HuH-7 (cell line): ENCODE data around the gene TSC22D2.
A peak's percentile ranks its signal among the peaks of the same experiment; 100 is the strongest.

Experiments used
- DNase-seq: peaks from one replicate; pipeline ENCODE4 v3.0.0; 2011; ENCODE audit warnings: low spot score

Gene TSC22D2

GRCh38 chr3:150408221-150409124 lies at the start of gene TSC22D2:
TSS of gene TSC22D2 (plus strand) at chr3:150408298. CDS start at chr3:150409351, 1,053 bp downstream.
- peak; percentile 75 for DNase-seq

GRCh38 chr3:150359381-150359780 lies 48.7 kb upstream of the TSC22D2 start:
- no peak for DNase-seq

GRCh38 chr3:150360966-150361365 lies 47.1 kb upstream of the TSC22D2 start:
- DNase-seq, result no peak

GRCh38 chr3:150362515-150363302 lies 45.4 kb upstream of the TSC22D2 start:
- no peak for DNase-seq

GRCh38 chr3:150363420-150363819 lies 44.7 kb upstream of the TSC22D2 start:
- no peak for DNase-seq

GRCh38 chr3:150365132-150365604 lies 42.9 kb upstream of the TSC22D2 start:
- DNase-seq, result no peak

- DNase-seq, result no peak
Observed at GRCh38 chr3:150367757-150368156, 40.3 kb upstream of the TSC22D2 start.

GRCh38 chr3:150370122-150370602 lies 37.9 kb upstream of the TSC22D2 start:
- no peak for DNase-seq

GRCh38 chr3:150370999-150371398 lies 37.1 kb upstream of the TSC22D2 start:
- DNase-seq, result no peak

- DNase-seq, result peak; percentile 29
Observed at GRCh38 chr3:150371741-150372254, 36.3 kb upstream of the TSC22D2 start.

- DNase-seq, result no peak
Observed at GRCh38 chr3:150372320-150372719, 35.8 kb upstream of the TSC22D2 start.

- DNase-seq, result no peak
Observed at GRCh38 chr3:150372722-150373121, 35.4 kb upstream of the TSC22D2 start.

- DNase-seq, result no peak
Observed at GRCh38 chr3:150373234-150373875, 34.7 kb upstream of the TSC22D2 start.

- no peak for DNase-seq
Observed at GRCh38 chr3:150374975-150375374, 33.1 kb upstream of the TSC22D2 start.

GRCh38 chr3:150376001-150376848 lies 31.9 kb upstream of the TSC22D2 start:
- no peak for DNase-seq

GRCh38 chr3:150377601-150378300 lies 30.3 kb upstream of the TSC22D2 start:
- no peak for DNase-seq

GRCh38 chr3:150378301-150378748 lies 29.8 kb upstream of the TSC22D2 start:
- no peak for DNase-seq

- DNase-seq, result no peak
Observed at GRCh38 chr3:150379469-150379868, 28.6 kb upstream of the TSC22D2 start.

GRCh38 chr3:150384296-150385212 lies 23.5 kb upstream of the TSC22D2 start:
- peak; percentile 46 for DNase-seq
